HepG2 (cell line): ENCODE measurements around the gene SHISA5. TPM values are rescaled to one million over a fixed set of nuclear protein-coding genes. Genes with fewer than 3 reads are reported as not detected.

Experiments used
- CBFB ChIP-seq: sonication (generic); formaldehyde crosslinking; IDR thresholded peaks from 2 replicates; pipeline ENCODE4 v1.4.0; 2020; ENCODE audit warnings: missing genetic modification reagents
- ETV5 ChIP-seq: IDR thresholded peaks from 2 replicates; pipeline ENCODE4 v1.6.1; 2018; ENCODE audit warnings: missing biosample characterization, missing genetic modification reagents, inconsistent platforms, borderline replicate concordance
- ETV6 ChIP-seq: sonication (generic); formaldehyde crosslinking; conservative IDR thresholded peaks from 2 replicates; pipeline ENCODE4 v1.4.0; 2020; ENCODE audit warnings: missing genetic modification reagents
- HDAC1 ChIP-seq: sonication (generic); formaldehyde crosslinking; IDR thresholded peaks from 2 replicates; pipeline ENCODE4 v1.5.1; 2020; ENCODE audit warnings: mild to moderate bottlenecking, missing genetic modification reagents
- KAT8 ChIP-seq: IDR thresholded peaks from 2 replicates; pipeline ENCODE4 v1.6.1; 2016; ENCODE audit warnings: missing genetic modification reagents, missing compliant biosample characterization
- LCORL ChIP-seq, 2 experiments: fragments of 450-650 bp in 1 of 2; sonication (generic) in 1 of 2; formaldehyde crosslinking in 1 of 2; IDR thresholded peaks; 2 replicates each; pipeline versions ENCODE4 v1.5.0 to v1.6.1; 2017 to 2020; ENCODE audit warnings: antibody characterized with exemption in 1 of 2, missing genetic modification reagents in 1 of 2
- POGZ ChIP-seq: sonication (generic); formaldehyde crosslinking; IDR thresholded peaks from 2 replicates; pipeline ENCODE4 v1.4.0; 2020; ENCODE audit warnings: mild to moderate bottlenecking, missing genetic modification reagents
- RARA ChIP-seq: IDR thresholded peaks from 2 replicates; pipeline ENCODE4 v1.6.1; 2016; ENCODE audit warnings: missing genetic modification reagents, missing compliant biosample characterization
- REL ChIP-seq: sonication (generic); formaldehyde crosslinking; conservative IDR thresholded peaks from 2 replicates; pipeline ENCODE4 v1.8.0; 2022; ENCODE audit warnings: mild to moderate bottlenecking, missing genetic modification reagents, moderate library complexity
- SMYD3 ChIP-seq: sonication (generic); formaldehyde crosslinking; IDR thresholded peaks from 2 replicates; pipeline ENCODE4 v1.8.1; 2023; ENCODE audit warnings: mild to moderate bottlenecking, missing genetic modification reagents
- ZBTB38 ChIP-seq: sonication (generic); formaldehyde crosslinking; IDR thresholded peaks from 2 replicates; pipeline ENCODE4 v1.5.1; 2020; ENCODE audit warnings: mild to moderate bottlenecking, missing genetic modification reagents
- ZNF33B ChIP-seq: sonication (generic); formaldehyde crosslinking; IDR thresholded peaks from 2 replicates; pipeline ENCODE4 v1.5.1; 2020; ENCODE audit warnings: mild to moderate bottlenecking, missing genetic modification reagents
- ZNF660 ChIP-seq: sonication (generic); formaldehyde crosslinking; IDR thresholded peaks from 2 replicates; pipeline ENCODE4 v1.5.1; 2020; ENCODE audit warnings: mild to moderate bottlenecking, low read depth, missing genetic modification reagents, borderline replicate concordance
- ZNF747 ChIP-seq: sonication (generic); formaldehyde crosslinking; IDR thresholded peaks from 2 replicates; pipeline ENCODE4 v1.8.1; 2023; ENCODE audit warnings: missing genetic modification reagents, mild to moderate bottlenecking, borderline replicate concordance
- polyA plus RNA-seq, 8 experiments: library from polyadenylated mRNA; depleted of rRNA in 3 of 8; stranded (reverse) in 7 of 8; unstranded in 1 of 8; fragments of >200 nt; fragmentation: Illumina TruSeq in 4 of 8; extraction: Trizol in 4 of 8; gene quantifications; 2 replicates each; pipeline versions ENCODE4 v1.2.1 to v1.2.3, GENCODE V29; 2011 to 2016; ENCODE audit warnings: low read depth in 4 of 8, missing spikeins in 1 of 8, mixed read lengths in 1 of 8; ENCODE audit not compliant: insufficient read depth in 1 of 8
- total RNA-seq, 5 experiments: library from RNA; depleted of rRNA; stranded (reverse); fragments of >200 nt; fragmentation: Illumina TruSeq; extraction: Trizol; gene quantifications; 2 replicates each; pipeline ENCODE4 v1.2.3, GENCODE V29; 2016; ENCODE audit warnings: low read depth in 1 of 5
- TF ChIP-seq, protein P1 (sequence below): sonication (generic); formaldehyde crosslinking; IDR thresholded peaks from 2 replicates; pipeline ENCODE4 v1.4.0; 2020; ENCODE audit warnings: mild to moderate bottlenecking, missing genetic modification reagents
- TF ChIP-seq, protein P2 (sequence below): sonication (generic); formaldehyde crosslinking; IDR thresholded peaks from 2 replicates; pipeline ENCODE4 v1.4.0; 2020; ENCODE audit warnings: missing genetic modification reagents
- TF ChIP-seq, protein P3 (sequence below), 2 experiments: fragments of 450-650 bp in 1 of 2; sonication (generic) in 1 of 2; formaldehyde crosslinking in 1 of 2; IDR thresholded peaks; 2 replicates each; pipeline versions ENCODE4 v1.6.1 to v1.8.0; 2016 to 2022; ENCODE audit warnings: antibody characterized with exemption in 1 of 2, mild to moderate bottlenecking in 1 of 2, missing genetic modification reagents in 1 of 2

Gene SHISA5
- total and polyA plus RNA-seq, 2 of the 13 experiments (the other 11 are each of a cell fraction or from before 2014, with no cell fraction given) = 75.8 to 91.4 TPM

- TF ChIP-seq, protein P1, sequence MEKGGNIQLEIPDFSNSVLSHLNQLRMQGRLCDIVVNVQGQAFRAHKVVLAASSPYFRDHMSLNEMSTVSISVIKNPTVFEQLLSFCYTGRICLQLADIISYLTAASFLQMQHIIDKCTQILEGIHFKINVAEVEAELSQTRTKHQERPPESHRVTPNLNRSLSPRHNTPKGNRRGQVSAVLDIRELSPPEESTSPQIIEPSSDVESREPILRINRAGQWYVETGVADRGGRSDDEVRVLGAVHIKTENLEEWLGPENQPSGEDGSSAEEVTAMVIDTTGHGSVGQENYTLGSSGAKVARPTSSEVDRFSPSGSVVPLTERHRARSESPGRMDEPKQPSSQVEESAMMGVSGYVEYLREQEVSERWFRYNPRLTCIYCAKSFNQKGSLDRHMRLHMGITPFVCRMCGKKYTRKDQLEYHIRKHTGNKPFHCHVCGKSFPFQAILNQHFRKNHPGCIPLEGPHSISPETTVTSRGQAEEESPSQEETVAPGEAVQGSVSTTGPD = peak; percentile 24; the same call in 1 of the 2 replicates
- TF ChIP-seq, protein P2, sequence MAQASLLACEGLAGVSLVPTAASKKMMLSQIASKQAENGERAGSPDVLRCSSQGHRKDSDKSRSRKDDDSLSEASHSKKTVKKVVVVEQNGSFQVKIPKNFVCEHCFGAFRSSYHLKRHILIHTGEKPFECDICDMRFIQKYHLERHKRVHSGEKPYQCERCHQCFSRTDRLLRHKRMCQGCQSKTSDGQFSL = no peak
- TF ChIP-seq ZBTB38 (CRISPR knock-in tag) (peak; percentile 63; the same call in 1 of the 2 replicates), ZNF33B (peak; percentile 58; the same call in 1 of the 2 replicates), ZNF660 (CRISPR knock-in tag) (no peak), ETV5 (CRISPR knock-in tag) (peak; percentile 93), KAT8 (peak; percentile 97), CBFB (peak; percentile 82; the same call in 1 of the 2 replicates), LCORL (IDR thresholded peaks at IDR 0.05) (no peak), LCORL (CRISPR knock-in tag; IDR thresholded peaks at IDR 0.05) (peak; percentile 63; the same call in 1 of the 2 replicates), RARA (CRISPR knock-in tag) (0 out of 2 replicates have a peak, but pooled peaks have one; percentile 20), POGZ (CRISPR knock-in tag) (peak; percentile 89), ETV6 (0 out of 2 replicates have a peak, but pooled peaks have one; percentile 63), ZNF747 (CRISPR knock-in tag) (peak; percentile 92), HDAC1 (CRISPR knock-in tag) (peak; percentile 88), SMYD3 (0 out of 2 replicates have a peak, but pooled peaks have one; percentile 61), REL (CRISPR knock-in tag) (no peak)
- TF ChIP-seq, protein P3, sequence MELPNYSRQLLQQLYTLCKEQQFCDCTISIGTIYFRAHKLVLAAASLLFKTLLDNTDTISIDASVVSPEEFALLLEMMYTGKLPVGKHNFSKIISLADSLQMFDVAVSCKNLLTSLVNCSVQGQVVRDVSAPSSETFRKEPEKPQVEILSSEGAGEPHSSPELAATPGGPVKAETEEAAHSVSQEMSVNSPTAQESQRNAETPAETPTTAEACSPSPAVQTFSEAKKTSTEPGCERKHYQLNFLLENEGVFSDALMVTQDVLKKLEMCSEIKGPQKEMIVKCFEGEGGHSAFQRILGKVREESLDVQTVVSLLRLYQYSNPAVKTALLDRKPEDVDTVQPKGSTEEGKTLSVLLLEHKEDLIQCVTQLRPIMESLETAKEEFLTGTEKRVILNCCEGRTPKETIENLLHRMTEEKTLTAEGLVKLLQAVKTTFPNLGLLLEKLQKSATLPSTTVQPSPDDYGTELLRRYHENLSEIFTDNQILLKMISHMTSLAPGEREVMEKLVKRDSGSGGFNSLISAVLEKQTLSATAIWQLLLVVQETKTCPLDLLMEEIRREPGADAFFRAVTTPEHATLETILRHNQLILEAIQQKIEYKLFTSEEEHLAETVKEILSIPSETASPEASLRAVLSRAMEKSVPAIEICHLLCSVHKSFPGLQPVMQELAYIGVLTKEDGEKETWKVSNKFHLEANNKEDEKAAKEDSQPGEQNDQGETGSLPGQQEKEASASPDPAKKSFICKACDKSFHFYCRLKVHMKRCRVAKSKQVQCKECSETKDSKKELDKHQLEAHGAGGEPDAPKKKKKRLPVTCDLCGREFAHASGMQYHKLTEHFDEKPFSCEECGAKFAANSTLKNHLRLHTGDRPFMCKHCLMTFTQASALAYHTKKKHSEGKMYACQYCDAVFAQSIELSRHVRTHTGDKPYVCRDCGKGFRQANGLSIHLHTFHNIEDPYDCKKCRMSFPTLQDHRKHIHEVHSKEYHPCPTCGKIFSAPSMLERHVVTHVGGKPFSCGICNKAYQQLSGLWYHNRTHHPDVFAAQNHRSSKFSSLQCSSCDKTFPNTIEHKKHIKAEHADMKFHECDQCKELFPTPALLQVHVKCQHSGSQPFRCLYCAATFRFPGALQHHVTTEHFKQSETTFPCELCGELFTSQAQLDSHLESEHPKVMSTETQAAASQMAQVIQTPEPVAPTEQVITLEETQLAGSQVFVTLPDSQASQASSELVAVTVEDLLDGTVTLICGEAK (IDR thresholded peaks at IDR 0.05) = peak; percentile 65
- TF ChIP-seq, protein P3 (CRISPR knock-in tag; IDR thresholded peaks at IDR 0.05) = peak; percentile 49
Observed at GRCh38 chr3:48439820-48440589, 64.0 kb downstream of the SHISA5 start, which contains the start of the genes CCDC51 and TMA7 (continued).
